ENCODE data around the gene SLX4IP.

SLX4IP gene

GRCh38 chr20:10673842-10674683 is 239.0 kb downstream of the SLX4IP start, which contains the start of gene JAG1:
Gene JAG1 (minus strand): TSS chr20:10673999. CDS start chr20:10673530, 469 bp downstream.
- DNase-seq (ENCODE audit: low read depth in 1 of 2, low spot score in 1 of 2) = peak; percentile 24 to 36

- DNase-seq (ENCODE audit: low read depth in 1 of 2, low spot score in 1 of 2) = peak in 1 of 2 donors; percentile 8
Measured at GRCh38 chr20:10674684-10675449, 239.8 kb downstream of the SLX4IP start.

- no peak for DNase-seq (ENCODE audit: low read depth in 1 of 2, low spot score in 1 of 2)
Measured at GRCh38 chr20:10675450-10675848, 240.3 kb downstream of the SLX4IP start.

- DNase-seq (ENCODE audit: low read depth in 1 of 2, low spot score in 1 of 2) = no peak
Measured at GRCh38 chr20:10676518-10676917, 241.4 kb downstream of the SLX4IP start.

Measured in activated CD4-positive, alpha-beta T cell treated with anti-CD3 and anti-CD28 coated beads, Interleukin-2, amount 50 U/mL, for 24 hours (primary cell).